ENCODE measurements around the gene DENR. TPM values are rescaled to one million over a fixed set of nuclear protein-coding genes. Genes with fewer than 3 reads are reported as not detected.
"Not testable (repeated sequence)": the region's sequence is repeated elsewhere in the genome, so short reads cannot be mapped to it uniquely, and the experiment has no call there.

The DENR gene
- total RNA-seq, 8 experiments from 2014 or later, result 30.9 to 71.0 (median 48.7) TPM

DNA sequence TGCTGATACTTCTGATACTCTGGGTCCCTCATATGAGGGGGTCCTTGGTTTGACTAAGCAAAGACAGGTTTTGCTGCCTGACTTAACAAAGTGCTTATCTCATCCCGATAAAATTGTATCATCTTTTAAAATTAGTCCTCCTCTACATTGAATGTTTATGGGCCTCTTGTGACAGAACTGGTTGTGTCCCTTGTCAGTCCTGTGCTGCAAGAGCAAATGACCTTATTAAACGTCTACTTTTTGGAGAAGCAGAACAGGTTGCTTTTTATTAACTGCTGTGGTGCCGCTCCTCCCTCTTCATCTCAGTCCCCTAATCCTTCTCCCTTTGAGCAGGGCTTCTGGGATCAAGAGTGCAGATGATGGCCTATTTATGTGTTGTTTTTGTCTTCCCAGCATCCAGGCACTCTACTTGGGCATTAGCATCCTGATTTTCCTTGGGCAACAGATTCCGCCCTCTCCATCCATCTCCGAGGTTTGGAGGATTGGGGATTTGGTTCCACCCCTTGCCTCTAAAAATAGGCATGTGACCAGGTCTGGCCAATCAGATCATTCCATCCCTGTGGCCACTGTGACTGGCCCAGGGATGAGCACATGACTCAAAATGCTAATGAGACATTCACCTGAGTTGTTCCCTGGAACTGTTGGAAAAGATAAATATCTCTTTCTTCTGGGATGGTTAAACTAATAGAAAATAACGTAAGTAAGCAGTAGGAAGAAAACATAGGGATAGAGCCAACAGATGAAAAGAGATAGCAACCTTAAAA is 2.9 kb upstream of the DENR start:
- H3K4me1 ChIP-seq (replicated peaks in 1 of 2), result peaks cover 9 to 18% of the 10 kb centered on the region in 2 donors
- ATAC-seq (replicated peaks in 6 of 8), result no peak
- in situ Hi-C loops (cut with MboI; ENCODE audit: low pct_unique_long_range_greater_than_20kb in 2 of 9, low sequenced_read_pairs in 9 of 9, unreplicated experiment in 9 of 9), result loop anchor here in 2 of 9 experiments (10.0 to 25.0 kb wide), 2 partner anchors 112 to 115 kb away; no protein-coding TSS in a partner anchor
- WGBS, 10 experiments, result 0 to 100% (median 81%) methylated on average over 1 to 5 of the region's 6 CpGs; no CpG with 5 or more reads in 1 of the 10 experiments
- H3K4me3 ChIP-seq, result no peak overlapping the region
- H3K27ac ChIP-seq, result no peak overlapping the region

DNA sequence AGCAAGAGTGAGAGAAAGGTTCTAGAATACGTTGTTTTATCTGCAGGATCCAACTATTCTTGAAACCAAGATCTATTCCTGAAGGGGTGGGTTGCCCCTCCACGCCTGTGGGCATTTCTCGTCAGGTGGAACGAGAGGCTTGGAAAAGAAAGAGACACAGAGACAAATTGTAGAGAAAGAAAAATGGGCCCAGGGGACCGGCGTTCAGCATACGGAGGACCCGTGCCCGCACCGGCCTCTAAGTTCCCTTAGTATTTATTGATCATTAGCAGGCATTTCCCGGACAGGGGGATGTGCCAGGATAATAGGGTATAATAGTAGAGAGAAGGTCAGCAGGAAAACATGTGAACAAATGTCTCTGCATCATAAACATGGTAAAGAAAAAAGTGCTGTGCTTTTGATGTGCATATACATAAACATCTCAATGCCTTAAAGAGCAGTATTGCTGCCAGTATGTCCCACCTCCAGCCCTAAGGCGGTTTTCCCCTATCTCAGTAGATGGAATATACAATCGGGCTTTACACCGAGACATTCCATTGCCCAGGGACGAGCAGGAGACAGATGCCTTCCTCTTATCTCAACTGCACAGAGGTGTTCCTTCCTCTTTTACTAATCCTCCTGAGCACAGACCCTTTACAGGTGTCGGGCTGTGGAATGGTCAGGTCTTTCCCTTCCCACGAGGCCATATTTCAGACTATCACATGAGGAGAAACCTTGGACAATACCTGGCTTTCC is 1.7 kb upstream of the DENR start:
- H3K27ac ChIP-seq, result peak overlapping the region in 1 of 2 donors; percentile 31
- peaks cover 9 to 18% of the 10 kb centered on the region in 2 donors for H3K4me1 ChIP-seq (replicated peaks in 1 of 2)
- ATAC-seq (replicated peaks in 6 of 8); H3K4me3 ChIP-seq; in situ Hi-C loops (cut with MboI; ENCODE audit: low pct_unique_long_range_greater_than_20kb in 2 of 9, low sequenced_read_pairs in 9 of 9, unreplicated experiment in 9 of 9): not testable (repeated sequence)
- 61 to 100% (median 87%) methylated on average over 1 to 10 of the region's 17 CpGs; no CpG with 5 or more reads in 3 of the 10 experiments for WGBS, 10 experiments

DNA sequence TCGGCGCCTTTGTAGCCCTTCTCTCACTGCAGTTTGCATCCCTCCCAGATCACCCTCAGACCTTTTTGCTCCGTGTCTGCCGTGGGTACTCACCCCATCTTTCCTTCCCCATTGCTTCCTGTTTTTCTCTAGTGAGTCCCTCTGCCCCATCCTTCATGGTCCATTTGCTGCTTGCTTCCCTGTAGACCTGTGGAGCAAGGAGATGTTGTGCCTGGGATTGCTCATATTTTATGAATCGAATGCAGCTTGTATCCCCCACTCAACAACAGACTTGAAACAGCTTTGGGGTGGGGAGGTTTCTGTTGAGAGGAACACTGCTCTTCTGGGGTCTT is 661 bp downstream of the DENR start:
- in situ Hi-C loops (cut with MboI; ENCODE audit: low pct_unique_long_range_greater_than_20kb in 2 of 9, low sequenced_read_pairs in 9 of 9, unreplicated experiment in 9 of 9), result no loop called here
- ATAC-seq (replicated peaks in 6 of 8), result no peak
- Histone ChIP-seq H3K27ac (peak overlapping the region; percentile 86 to 90), H3K4me1 (replicated peaks in 1 of 2) (peaks cover 9 to 18% of the 10 kb centered on the region in 2 donors), H3K4me3 (peak overlapping the region; percentile 61 to 98 (median 66))
- WGBS, 10 experiments, result 0 to 20% (median 13%) methylated on average over 1 to 3 of the region's 5 CpGs; no CpG with 5 or more reads in 6 of the 10 experiments

DNA sequence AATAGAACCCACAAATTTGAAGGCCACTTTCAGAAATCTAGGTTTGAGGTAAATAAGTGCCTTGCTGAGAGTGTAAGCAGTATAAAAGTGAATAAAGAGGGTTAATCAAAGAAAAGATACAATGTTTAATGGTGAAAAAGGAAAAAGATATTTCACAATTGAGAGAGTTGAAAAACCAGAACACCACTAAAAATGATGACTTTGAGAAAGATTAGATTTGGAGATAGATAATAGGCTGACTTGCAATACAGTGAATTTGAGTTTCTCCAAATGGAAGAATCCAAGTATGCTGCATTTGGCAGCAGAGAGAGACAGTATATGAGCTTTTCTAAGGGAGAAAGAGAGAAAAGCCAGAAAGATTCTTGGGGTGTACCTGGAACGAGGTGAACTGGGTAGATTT is 2.2 kb downstream of the DENR start:
- ATAC-seq (replicated peaks in 6 of 8), result no peak
- in situ Hi-C loops (cut with MboI; ENCODE audit: low pct_unique_long_range_greater_than_20kb in 2 of 9, low sequenced_read_pairs in 9 of 9, unreplicated experiment in 9 of 9), result no loop called here
- Histone ChIP-seq H3K4me1 (replicated peaks in 1 of 2) (peaks cover 9 to 18% of the 10 kb centered on the region in 2 donors), H3K4me3 (no peak overlapping the region), H3K27ac (no peak overlapping the region)
- WGBS, 10 experiments, result 83 to 100% (median 89%) methylated on average over 1 of the region's 1 CpG; no CpG with 5 or more reads in 2 of the 10 experiments

DNA sequence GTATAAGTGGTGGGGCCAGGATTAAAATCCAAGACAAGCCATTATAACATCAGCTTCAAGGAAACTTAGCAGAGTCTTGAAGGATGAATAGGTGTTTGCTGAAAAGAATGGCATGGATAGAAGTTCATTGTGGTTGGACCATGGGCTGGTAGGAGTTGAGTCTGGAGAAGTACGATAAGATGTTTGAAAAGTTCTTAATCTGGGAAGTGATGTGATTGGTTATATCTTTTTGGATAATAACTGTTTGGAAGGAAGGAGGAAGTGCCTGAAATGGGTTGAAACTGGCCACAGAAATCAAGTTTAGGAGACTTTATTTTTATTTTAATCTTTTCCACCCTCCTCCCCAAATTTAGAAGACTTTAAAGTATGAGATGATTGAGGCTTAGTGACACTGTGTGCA is 4.9 kb downstream of the DENR start:
- in situ Hi-C loops (cut with MboI; ENCODE audit: low pct_unique_long_range_greater_than_20kb in 2 of 9, low sequenced_read_pairs in 9 of 9, unreplicated experiment in 9 of 9), result no loop called here
- peaks cover 8 to 9% of the 10 kb centered on the region in 2 donors for H3K4me1 ChIP-seq (replicated peaks in 1 of 2)
- no peak overlapping the region for H3K27ac ChIP-seq
- no peak for ATAC-seq (replicated peaks in 6 of 8)
- WGBS, 10 experiments, result 80 to 100% (median 100%) methylated on average over 1 of the region's 1 CpG; no CpG with 5 or more reads in 2 of the 10 experiments
- no peak overlapping the region for H3K4me3 ChIP-seq

DNA sequence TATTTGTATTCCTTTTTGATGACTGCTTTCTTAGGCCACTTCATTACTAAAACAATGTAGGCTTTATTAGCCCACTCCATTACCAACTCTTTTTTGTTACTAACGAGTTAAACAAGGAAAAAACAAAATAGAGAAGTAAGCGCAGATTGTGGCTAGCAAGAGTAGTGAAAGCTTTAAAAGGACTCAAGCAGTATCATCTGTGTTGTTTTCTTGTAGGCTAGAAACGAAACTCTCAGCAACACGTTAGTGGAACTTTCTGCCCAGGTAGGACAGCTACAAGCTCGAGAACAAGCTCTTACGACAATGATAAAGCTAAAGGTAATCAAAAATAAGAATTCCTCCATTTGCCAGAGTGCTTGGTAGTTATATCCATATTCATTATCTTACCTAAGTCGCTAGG is 32.9 kb downstream of the DENR start:
- Histone ChIP-seq H3K4me1 (replicated peaks in 1 of 2) (no peaks in the 10 kb centered on the region), H3K27ac (no peak overlapping the region), H3K4me3 (no peak overlapping the region)
- in situ Hi-C loops (cut with MboI; ENCODE audit: low pct_unique_long_range_greater_than_20kb in 2 of 9, low sequenced_read_pairs in 9 of 9, unreplicated experiment in 9 of 9), result no loop called here
- 37 to 93% (median 84%) methylated on average over 2 to 7 of the region's 7 CpGs for WGBS, 10 experiments
- no peak for ATAC-seq (replicated peaks in 6 of 8)

DNA sequence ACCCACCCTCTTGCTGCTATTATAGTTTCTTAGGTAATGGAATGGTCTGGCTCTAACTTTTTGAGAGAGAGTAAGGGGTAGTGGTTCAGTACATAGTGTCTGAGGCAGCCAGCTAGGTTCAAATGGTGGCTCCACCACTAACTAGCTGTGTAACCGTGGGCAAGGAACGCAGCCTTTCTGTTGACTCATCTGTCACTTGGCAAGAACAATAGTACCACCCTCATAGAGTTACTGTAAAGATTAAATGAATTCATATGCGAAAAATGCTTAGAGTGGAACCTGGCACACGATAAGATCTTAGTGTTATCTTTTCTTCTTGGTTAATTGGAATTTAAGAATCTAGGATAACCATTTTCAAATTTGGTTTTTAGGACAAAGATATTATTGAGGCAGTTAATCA is 35.8 kb downstream of the DENR start:
- Histone ChIP-seq H3K27ac (no peak overlapping the region), H3K4me3 (no peak overlapping the region), H3K4me1 (replicated peaks in 1 of 2) (no peaks in the 10 kb centered on the region)
- peak in 1 of 8 experiments; percentile 22 for ATAC-seq (replicated peaks in 6 of 8)
- in situ Hi-C loops (cut with MboI; ENCODE audit: low pct_unique_long_range_greater_than_20kb in 2 of 9, low sequenced_read_pairs in 9 of 9, unreplicated experiment in 9 of 9), result no loop called here
- 13 to 100% (median 65%) methylated on average over 1 to 4 of the region's 4 CpGs; no CpG with 5 or more reads in 2 of the 10 experiments for WGBS, 10 experiments

DNA sequence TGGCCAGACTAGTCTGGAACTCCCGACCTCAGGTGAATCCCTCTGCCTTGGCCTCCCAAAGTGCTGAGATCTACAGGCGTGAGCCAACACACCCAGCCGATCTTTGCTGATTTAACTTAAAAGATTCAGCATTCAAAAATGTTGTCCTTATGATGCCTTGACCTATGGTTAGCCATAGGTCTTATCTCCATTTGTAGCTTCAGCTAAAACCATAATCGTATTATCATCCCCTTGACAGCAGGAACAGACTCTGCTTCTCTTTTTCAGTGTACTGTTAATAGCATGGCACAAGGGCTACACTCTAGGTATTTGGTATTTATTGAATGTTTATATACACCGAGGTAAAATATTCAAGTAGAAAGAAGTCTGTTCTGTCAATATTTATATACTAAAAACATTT is 37.0 kb downstream of the DENR start:
- ATAC-seq (replicated peaks in 6 of 8), result no peak

DNA sequence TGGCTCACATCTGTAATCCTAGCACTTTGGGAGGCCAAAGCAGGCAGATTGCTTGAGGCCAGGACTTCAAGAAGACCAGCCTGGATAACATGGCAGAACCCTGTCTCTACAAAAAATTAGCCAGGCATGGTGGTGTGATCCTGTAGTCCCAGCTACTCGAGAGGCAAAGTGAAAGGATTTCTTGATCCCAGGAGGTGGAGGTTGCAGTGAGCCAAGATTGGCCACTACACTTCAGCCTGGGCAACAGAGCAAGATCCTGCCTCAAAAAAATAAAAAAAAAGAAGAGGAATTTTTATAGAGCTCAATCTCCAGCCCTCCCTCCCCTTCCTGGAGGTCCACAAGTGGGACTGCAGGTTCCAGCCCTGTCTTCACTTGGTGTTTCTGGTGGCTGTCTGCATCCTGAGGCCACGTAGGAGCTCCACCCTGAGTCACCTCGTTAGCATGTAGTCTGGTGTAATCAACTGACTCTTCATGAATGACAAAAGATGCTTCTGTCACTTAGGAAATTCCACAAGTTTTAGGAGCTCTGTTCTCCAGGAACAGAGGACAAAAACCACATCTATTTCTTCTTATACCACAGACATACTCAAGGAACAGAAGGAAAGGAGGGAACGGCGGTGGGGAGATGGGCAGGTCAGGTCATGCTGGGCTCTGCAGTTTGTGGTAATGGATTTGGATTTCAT is 37.9 kb downstream of the DENR start:
- 40 to 100% (median 88%) methylated on average over 1 to 2 of the region's 5 CpGs; no CpG with 5 or more reads in 4 of the 10 experiments for WGBS, 10 experiments
- no peaks in the 10 kb centered on the region for H3K4me1 ChIP-seq (replicated peaks in 1 of 2)
- H3K4me3 ChIP-seq, result no peak overlapping the region
- ATAC-seq (replicated peaks in 6 of 8), result peak in 2 of 8 experiments; percentile 70 to 74
- in situ Hi-C loops (cut with MboI; ENCODE audit: low pct_unique_long_range_greater_than_20kb in 2 of 9, low sequenced_read_pairs in 9 of 9, unreplicated experiment in 9 of 9), result loop anchor here in 2 of 9 experiments (10.0 kb wide), 1 partner anchor 164 kb away; no protein-coding TSS in a partner anchor
- no peak overlapping the region for H3K27ac ChIP-seq

More for the DNA sequence above, 37.0 kb downstream of the DENR start:
- Histone ChIP-seq H3K4me3 (no peak overlapping the region), H3K4me1 (replicated peaks in 1 of 2) (no peaks in the 10 kb centered on the region), H3K27ac (no peak overlapping the region)
- WGBS, 10 experiments, result 17 to 100% (median 84%) methylated on average over 1 to 4 of the region's 5 CpGs; no CpG with 5 or more reads in 1 of the 10 experiments
- in situ Hi-C loops (cut with MboI; ENCODE audit: low pct_unique_long_range_greater_than_20kb in 2 of 9, low sequenced_read_pairs in 9 of 9, unreplicated experiment in 9 of 9), result loop anchor here in 2 of 9 experiments (10.0 kb wide), 1 partner anchor 165 kb away; no protein-coding TSS in a partner anchor

DNA sequence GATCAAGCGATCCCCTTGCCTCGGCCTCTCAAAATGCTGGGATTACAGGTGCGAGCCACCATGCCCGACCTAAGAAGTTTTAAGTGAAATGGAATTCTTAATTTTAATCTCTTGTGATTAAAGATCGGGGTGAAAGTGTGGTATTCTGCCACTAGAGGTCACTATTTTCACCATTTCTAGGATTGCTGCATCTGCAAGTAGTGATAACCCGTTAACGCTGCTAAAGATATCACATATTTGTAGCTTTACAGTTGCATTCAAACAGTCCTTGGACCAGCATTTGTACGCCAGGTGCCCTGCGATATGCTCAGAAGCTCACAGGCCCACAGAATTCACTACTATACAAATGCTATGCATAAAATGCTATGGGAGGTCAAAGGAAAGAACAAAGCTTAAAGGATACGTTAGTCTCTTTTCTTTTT is 41.1 kb downstream of the DENR start:
- H3K27ac ChIP-seq, result no peak overlapping the region
- no peak overlapping the region for H3K4me3 ChIP-seq
- in situ Hi-C loops (cut with MboI; ENCODE audit: low pct_unique_long_range_greater_than_20kb in 2 of 9, low sequenced_read_pairs in 9 of 9, unreplicated experiment in 9 of 9), result loop anchor here in 2 of 9 experiments (10.0 kb wide), 1 partner anchor 161 kb away; no protein-coding TSS in a partner anchor
- 0 to 60% (median 17%) methylated on average over 1 to 10 of the region's 10 CpGs for WGBS, 10 experiments
- H3K4me1 ChIP-seq (replicated peaks in 1 of 2), result no peaks in the 10 kb centered on the region
- ATAC-seq (replicated peaks in 6 of 8), result peak in 7 of 8 experiments; percentile 25 to 83 (median 51)

DNA sequence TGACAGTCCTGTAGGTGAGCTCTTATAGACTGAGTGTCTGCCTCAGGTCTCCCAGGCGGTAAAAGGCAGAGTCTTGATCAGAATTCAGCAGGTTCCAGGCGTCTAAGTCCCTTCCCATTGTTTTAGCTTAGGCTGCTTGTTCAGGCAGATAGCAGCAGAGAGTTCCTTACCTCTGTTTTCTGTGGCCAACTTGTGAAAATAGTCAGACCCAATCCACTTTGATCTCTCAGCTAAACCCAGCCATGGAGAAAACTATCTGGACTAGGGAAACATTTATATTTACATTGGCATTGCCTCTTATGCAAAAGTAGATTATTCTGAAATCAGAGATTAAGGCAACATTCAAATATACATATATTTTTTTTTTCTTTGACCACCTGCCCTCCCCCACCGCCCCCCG is 43.2 kb downstream of the DENR start:
- no peak overlapping the region for H3K27ac ChIP-seq
- in situ Hi-C loops (cut with MboI; ENCODE audit: low pct_unique_long_range_greater_than_20kb in 2 of 9, low sequenced_read_pairs in 9 of 9, unreplicated experiment in 9 of 9), result loop anchor here in 2 of 9 experiments (10.0 kb wide), 1 partner anchor 159 kb away; no protein-coding TSS in a partner anchor
- peak in 1 of 8 experiments; percentile 36 for ATAC-seq (replicated peaks in 6 of 8)
- no peak overlapping the region for H3K4me3 ChIP-seq
- no peaks in the 10 kb centered on the region for H3K4me1 ChIP-seq (replicated peaks in 1 of 2)
- WGBS, 10 experiments, result 0 to 37% methylated on average over 1 to 2 of the region's 4 CpGs; no CpG with 5 or more reads in 8 of the 10 experiments

DNA sequence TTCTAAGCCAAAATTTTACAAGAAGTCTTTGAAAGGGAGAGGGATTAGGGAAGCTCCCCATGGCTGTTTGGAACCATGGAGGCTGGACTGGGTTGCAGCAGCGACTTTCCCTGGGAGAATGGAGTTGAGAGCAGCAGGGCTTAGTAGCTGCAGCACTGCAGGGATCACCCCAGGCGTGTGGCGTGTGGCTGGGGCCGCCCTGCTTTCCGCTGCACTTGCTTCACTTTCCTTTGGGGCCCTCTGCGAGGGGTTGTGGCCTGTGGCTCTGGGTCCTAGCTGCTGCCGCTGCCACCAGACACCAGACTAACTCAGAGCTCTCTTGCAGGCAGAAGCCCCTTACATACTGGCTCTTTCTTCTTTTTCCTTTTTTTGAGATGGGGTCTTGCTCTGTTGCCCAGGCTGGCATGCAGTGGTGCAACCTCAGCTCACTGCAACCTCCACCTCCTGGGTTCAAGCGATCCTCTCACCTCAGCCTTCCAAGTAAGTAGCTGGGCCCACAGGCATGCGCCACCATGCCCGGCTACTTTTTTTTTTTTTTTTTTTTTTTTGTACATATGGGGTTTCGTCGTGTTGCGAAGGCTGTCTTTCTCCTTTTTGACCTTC is 47.1 kb downstream of the DENR start:
- H3K4me3 ChIP-seq, result no peak overlapping the region
- in situ Hi-C loops (cut with MboI; ENCODE audit: low pct_unique_long_range_greater_than_20kb in 2 of 9, low sequenced_read_pairs in 9 of 9, unreplicated experiment in 9 of 9), result loop anchor here in 2 of 9 experiments (10.0 kb wide), 1 partner anchor 155 kb away; no protein-coding TSS in a partner anchor
- 73 to 100% (median 90%) methylated on average over 1 to 8 of the region's 13 CpGs; no CpG with 5 or more reads in 2 of the 10 experiments for WGBS, 10 experiments
- H3K4me1 ChIP-seq (replicated peaks in 1 of 2), result no peaks in the 10 kb centered on the region
- no peak overlapping the region for H3K27ac ChIP-seq
- ATAC-seq (replicated peaks in 6 of 8), result no peak

Data from motor neuron (in vitro differentiated cells).